Measurements from ENCODE around the gene KIF1B.
A peak's percentile ranks its signal among the peaks of the same experiment; 100 is the strongest.

The KIF1B gene

DNA sequence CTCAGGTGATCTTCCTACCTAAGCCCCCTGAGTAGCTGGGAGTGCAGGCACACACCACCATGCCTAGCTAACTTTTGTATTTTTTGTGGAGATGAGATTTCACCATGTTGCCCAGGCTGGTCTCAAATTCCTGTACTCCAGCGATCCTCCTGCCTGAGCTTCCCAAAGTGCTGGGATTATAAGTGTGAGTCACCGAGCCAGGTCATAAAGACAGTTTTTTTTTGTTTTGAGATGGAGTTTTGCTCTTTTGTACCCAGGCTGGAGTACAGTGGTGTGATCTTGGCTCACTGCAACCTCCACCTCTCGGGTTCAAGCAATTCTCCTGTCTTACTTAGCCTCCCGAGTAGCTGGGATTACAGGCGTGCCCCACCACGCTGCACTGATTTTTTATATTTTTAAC is 42.1 kb downstream of the KIF1B start:
- Histone ChIP-seq H3K79me2 (ENCODE audit: low read length) (peaks cover 71% of the 10 kb centered on the region), H3K36me3 (replicated peaks; ENCODE audit: insufficient read depth, low read length) (no peaks in the 10 kb centered on the region), H3F3A (ENCODE audit: insufficient read depth, low read length) (peaks cover 32% of the 10 kb centered on the region), H3K9ac (ENCODE audit: low read length) (no peak overlapping the region), H3K9me3 (replicated peaks; ENCODE audit: insufficient read depth, low read length) (no peaks in the 10 kb centered on the region), H3K4me1 (ENCODE audit: low read length) (peaks cover 35% of the 10 kb centered on the region), H3K9me2 (replicated peaks; ENCODE audit: insufficient read depth, low read length) (no peaks in the 10 kb centered on the region), H2AFZ (ENCODE audit: low read length) (no peak overlapping the region), H3K27ac (ENCODE audit: low read length) (peak overlapping the region; percentile 93; the same call in 1 of the 2 replicates), H3K4me3 (ENCODE audit: low read length) (no peak overlapping the region), H4K20me1 (ENCODE audit: insufficient read depth, low read length) (no peaks in the 10 kb centered on the region), H3K27me3 (replicated peaks; ENCODE audit: insufficient read depth, low read length) (no peaks in the 10 kb centered on the region), H3K4me2 (ENCODE audit: low read depth, low read length) (peak overlapping the region; percentile 30; the same call in 1 of the 2 replicates)
- TF ChIP-seq EZH2 (optimal IDR thresholded peaks at IDR 0.05; ENCODE audit: low read depth, low read length) (no peak), EZH2phosphoT487 (IDR thresholded peaks at IDR 0.05; ENCODE audit: low read length) (no peak)
- TF ChIP-seq, protein P1, sequence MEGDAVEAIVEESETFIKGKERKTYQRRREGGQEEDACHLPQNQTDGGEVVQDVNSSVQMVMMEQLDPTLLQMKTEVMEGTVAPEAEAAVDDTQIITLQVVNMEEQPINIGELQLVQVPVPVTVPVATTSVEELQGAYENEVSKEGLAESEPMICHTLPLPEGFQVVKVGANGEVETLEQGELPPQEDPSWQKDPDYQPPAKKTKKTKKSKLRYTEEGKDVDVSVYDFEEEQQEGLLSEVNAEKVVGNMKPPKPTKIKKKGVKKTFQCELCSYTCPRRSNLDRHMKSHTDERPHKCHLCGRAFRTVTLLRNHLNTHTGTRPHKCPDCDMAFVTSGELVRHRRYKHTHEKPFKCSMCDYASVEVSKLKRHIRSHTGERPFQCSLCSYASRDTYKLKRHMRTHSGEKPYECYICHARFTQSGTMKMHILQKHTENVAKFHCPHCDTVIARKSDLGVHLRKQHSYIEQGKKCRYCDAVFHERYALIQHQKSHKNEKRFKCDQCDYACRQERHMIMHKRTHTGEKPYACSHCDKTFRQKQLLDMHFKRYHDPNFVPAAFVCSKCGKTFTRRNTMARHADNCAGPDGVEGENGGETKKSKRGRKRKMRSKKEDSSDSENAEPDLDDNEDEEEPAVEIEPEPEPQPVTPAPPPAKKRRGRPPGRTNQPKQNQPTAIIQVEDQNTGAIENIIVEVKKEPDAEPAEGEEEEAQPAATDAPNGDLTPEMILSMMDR (IDR thresholded peaks at IDR 0.05; ENCODE audit: low read length) = no peak
- DNase-seq = no peak

DNA sequence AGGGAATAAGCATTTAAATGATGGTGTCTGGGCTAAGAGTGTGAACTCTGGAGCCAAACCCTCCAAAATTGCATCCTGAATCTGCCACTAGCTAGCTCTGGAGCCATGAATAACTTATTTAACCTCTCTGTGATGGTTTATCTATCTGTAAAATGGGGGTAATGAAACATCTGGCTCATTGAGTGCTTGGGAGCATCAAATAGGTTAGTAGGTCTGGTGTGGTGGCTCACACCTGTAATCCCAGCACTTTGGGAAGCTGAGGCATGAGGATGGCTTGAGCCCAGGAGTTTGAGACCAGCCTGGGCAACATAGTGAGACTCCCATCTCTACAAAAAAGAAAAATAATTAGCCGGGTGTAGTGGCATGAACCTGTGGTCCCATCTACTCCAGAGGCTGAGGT is 42.8 kb downstream of the KIF1B start:
- Histone ChIP-seq H2AFZ (ENCODE audit: low read length) (no peak overlapping the region), H3K27ac (ENCODE audit: low read length) (peak overlapping the region; percentile 93), H4K20me1 (ENCODE audit: insufficient read depth, low read length) (no peaks in the 10 kb centered on the region), H3F3A (ENCODE audit: insufficient read depth, low read length) (peaks cover 32% of the 10 kb centered on the region), H3K4me3 (ENCODE audit: low read length) (no peak overlapping the region), H3K9me3 (replicated peaks; ENCODE audit: insufficient read depth, low read length) (no peaks in the 10 kb centered on the region), H3K9me2 (replicated peaks; ENCODE audit: insufficient read depth, low read length) (no peaks in the 10 kb centered on the region), H3K9ac (ENCODE audit: low read length) (peak overlapping the region; percentile 63; the same call in 1 of the 2 replicates), H3K4me1 (ENCODE audit: low read length) (peaks cover 35% of the 10 kb centered on the region), H3K27me3 (replicated peaks; ENCODE audit: insufficient read depth, low read length) (no peaks in the 10 kb centered on the region), H3K36me3 (replicated peaks; ENCODE audit: insufficient read depth, low read length) (no peaks in the 10 kb centered on the region), H3K79me2 (ENCODE audit: low read length) (peaks cover 65% of the 10 kb centered on the region), H3K4me2 (ENCODE audit: low read depth, low read length) (peak overlapping the region; percentile 30; the same call in 1 of the 2 replicates)
- TF ChIP-seq, protein P1 (IDR thresholded peaks at IDR 0.05; ENCODE audit: low read length) = no peak
- TF ChIP-seq EZH2 (optimal IDR thresholded peaks at IDR 0.05; ENCODE audit: low read depth, low read length) (no peak), EZH2phosphoT487 (IDR thresholded peaks at IDR 0.05; ENCODE audit: low read length) (no peak)
- no peak for DNase-seq

DNA sequence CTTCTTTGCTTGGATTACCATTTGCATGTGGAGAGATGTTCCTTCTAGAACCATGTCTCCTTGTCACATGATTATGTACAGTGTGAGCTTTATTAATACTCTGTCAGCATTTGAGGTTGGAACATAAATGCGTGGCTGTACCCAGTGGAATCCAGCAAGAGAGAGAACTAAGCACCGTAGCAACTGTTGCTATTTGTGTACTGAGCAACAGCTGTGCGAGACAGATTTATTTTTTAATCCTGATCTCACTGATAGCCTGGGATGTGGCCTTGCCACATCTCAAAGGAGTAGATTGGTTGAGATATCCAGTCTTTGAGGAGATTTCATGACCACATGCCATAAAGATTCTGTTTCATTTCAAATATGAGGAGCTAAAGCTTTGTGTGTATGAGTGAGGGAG is 43.4 kb downstream of the KIF1B start:
- H3K9me2 ChIP-seq (replicated peaks; ENCODE audit: insufficient read depth, low read length) = no peaks in the 10 kb centered on the region
- no peaks in the 10 kb centered on the region for H4K20me1 ChIP-seq (ENCODE audit: insufficient read depth, low read length)
- H2AFZ ChIP-seq (ENCODE audit: low read length) = no peak overlapping the region
- H3K36me3 ChIP-seq (replicated peaks; ENCODE audit: insufficient read depth, low read length) = no peaks in the 10 kb centered on the region
- DNase-seq = peak; percentile 79
- H3K27ac ChIP-seq (ENCODE audit: low read length) = peak overlapping the region; percentile 93
- H3K4me2 ChIP-seq (ENCODE audit: low read depth, low read length) = peak overlapping the region; percentile 30
- H3F3A ChIP-seq (ENCODE audit: insufficient read depth, low read length) = peaks cover 32% of the 10 kb centered on the region
- peaks cover 35% of the 10 kb centered on the region for H3K4me1 ChIP-seq (ENCODE audit: low read length)
- peaks cover 59% of the 10 kb centered on the region for H3K79me2 ChIP-seq (ENCODE audit: low read length)
- peak overlapping the region; percentile 63 for H3K9ac ChIP-seq (ENCODE audit: low read length)
- H3K4me3 ChIP-seq (ENCODE audit: low read length) = 0 out of 2 replicates have a peak overlapping the region, but pooled peaks have one; percentile 2
- no peaks in the 10 kb centered on the region for H3K27me3 ChIP-seq (replicated peaks; ENCODE audit: insufficient read depth, low read length)
- TF ChIP-seq EZH2 (optimal IDR thresholded peaks at IDR 0.05; ENCODE audit: low read depth, low read length) = no peak
- no peak for TF ChIP-seq EZH2phosphoT487 (IDR thresholded peaks at IDR 0.05; ENCODE audit: low read length)
- TF ChIP-seq, protein P1 (IDR thresholded peaks at IDR 0.05; ENCODE audit: low read length) = no peak
- no peaks in the 10 kb centered on the region for H3K9me3 ChIP-seq (replicated peaks; ENCODE audit: insufficient read depth, low read length)

Data from MM.1S (cell line).